GM12878 (cell line): ENCODE data around the gene SSR1.

ENCODE experiments used
- HDAC2 ChIP-seq: fragments of 200-600 bp; sonication (generic); IDR thresholded peaks from 2 replicates; pipeline ENCODE4 v1.6.1; 2017
- SPI1 ChIP-seq: IDR thresholded peaks from 2 replicates; pipeline ENCODE4 v1.6.1; 2011; ENCODE audit warnings: low read depth, mild to moderate bottlenecking, low read length, moderate library complexity, borderline replicate concordance; ENCODE audit not compliant: insufficient read depth

DNA sequence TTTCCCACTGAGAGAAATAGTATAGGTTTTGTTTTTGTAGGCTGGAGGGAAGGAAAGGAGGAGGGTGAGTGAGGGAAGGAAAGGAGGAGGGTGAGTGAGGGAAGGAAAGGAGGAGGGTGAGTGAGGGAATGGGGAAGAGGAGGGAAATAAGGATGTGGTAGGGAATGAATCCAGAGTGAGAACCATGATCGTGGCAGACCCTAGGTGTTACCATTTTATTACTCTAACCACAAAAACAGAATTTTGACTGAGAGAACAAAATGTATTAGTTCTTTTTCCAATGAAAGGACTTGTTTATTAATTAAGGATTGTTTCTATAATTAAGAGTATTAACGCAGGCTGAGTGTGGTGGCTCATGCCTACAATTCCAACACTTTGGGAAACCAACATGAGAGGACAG is 16.4 kb downstream of the SSR1 start:
- TF ChIP-seq HDAC2, result no peak
- TF ChIP-seq SPI1, result no peak
